Peyer's patch (tissue), 4 donors: ENCODE data around the gene GLIS1. TPM values are rescaled to one million over a fixed set of nuclear protein-coding genes. Genes with fewer than 3 reads are reported as not detected.

ENCODE experiments used
- DNase-seq, 3 donors: peaks; one replicate each; pipeline ENCODE4 v3.0.0-alpha.2; 2017 to 2019
- H3K27ac ChIP-seq, 4 donors: fragments of 200-600 bp; sonication (generic); one replicate each; pipeline ENCODE4 v1.5.1; 2016 to 2019
- H3K27me3 ChIP-seq, 2 donors: fragments of 200-600 bp; sonication (generic); one replicate each; pipeline ENCODE4 v1.5.1; 2019
- H3K36me3 ChIP-seq, 3 donors: fragments of 200-600 bp; sonication (generic); one replicate each; pipeline ENCODE4 v1.5.1; 2016 to 2019
- H3K4me1 ChIP-seq, 4 donors: fragments of 200-600 bp; sonication (generic); one replicate each; pipeline ENCODE4 v1.5.1; 2016 to 2019
- H3K4me3 ChIP-seq, 4 donors: fragments of 200-600 bp; sonication (generic); 1 replicate in 3 of 4; 2 replicates in 1 of 4; pipeline ENCODE4 v1.5.1; 2016 to 2019; ENCODE audit warnings: mild to moderate bottlenecking in 1 of 4
- H3K9me3 ChIP-seq, 4 donors: fragments of 200-600 bp; sonication (generic); one replicate each; pipeline ENCODE4 v1.5.1; 2016 to 2019; ENCODE audit warnings: mild to moderate bottlenecking in 1 of 4
- CTCF ChIP-seq, 6 experiments: fragments of 450-650 bp in 4 of 6; fragments of 200-600 bp in 2 of 6; sonication (generic) in 1 of 6; IDR thresholded peaks; one replicate each; pipeline ENCODE4 v1.5.1; 2017 to 2019; ENCODE audit warnings: antibody characterized with exemption in 6 of 6, mild to moderate bottlenecking in 3 of 6, moderate library complexity in 1 of 6
- POLR2A ChIP-seq, 2 donors: fragments of 450-650 bp; IDR thresholded peaks; one replicate each; pipeline ENCODE4 v1.5.1; 2017; ENCODE audit warnings: antibody characterized with exemption in 2 of 2, mild to moderate bottlenecking in 2 of 2, moderate library complexity in 2 of 2
- total RNA-seq, 4 donors: library from RNA; depleted of rRNA; stranded (reverse); fragments of >200 nt; gene quantifications; one replicate each; pipeline ENCODE4 v1.1.0, GENCODE V29; 2016

The GLIS1 gene
- total RNA-seq, 4 donors from 2014 or later: 0.54 to 1.7 (median 0.66) TPM; not detected in 1

- H3K27me3 ChIP-seq: no peaks in the 10 kb centered on the region
- H3K27ac ChIP-seq: no peak overlapping the region
- no peak for DNase-seq
- no peaks in the 10 kb centered on the region for H3K9me3 ChIP-seq
- H3K4me1 ChIP-seq: peaks cover 0 to 10% (median 0%) of the 10 kb centered on the region in 4 donors
- no peaks in the 10 kb centered on the region for H3K36me3 ChIP-seq
- TF ChIP-seq CTCF (IDR thresholded peaks at IDR 0.05): no peak
- no peak for TF ChIP-seq POLR2A (IDR thresholded peaks at IDR 0.05)
- no peak overlapping the region for H3K4me3 ChIP-seq
Observed at GRCh38 chr1:53521924-53522552, 216.9 kb downstream of the GLIS1 start.

GRCh38 chr1:53520481-53520880, 218.5 kb downstream of the GLIS1 start:
- Histone ChIP-seq H3K27ac (no peak overlapping the region), H3K27me3 (no peaks in the 10 kb centered on the region), H3K4me1 (no peaks in the 10 kb centered on the region), H3K9me3 (no peaks in the 10 kb centered on the region), H3K4me3 (no peak overlapping the region), H3K36me3 (no peaks in the 10 kb centered on the region)
- TF ChIP-seq POLR2A (IDR thresholded peaks at IDR 0.05) (no peak), CTCF (IDR thresholded peaks at IDR 0.05) (no peak)
- DNase-seq: no peak

GRCh38 chr1:53519421-53519820, 219.5 kb downstream of the GLIS1 start:
- Histone ChIP-seq H3K4me3 (no peak overlapping the region), H3K9me3 (no peaks in the 10 kb centered on the region), H3K4me1 (no peaks in the 10 kb centered on the region), H3K36me3 (no peaks in the 10 kb centered on the region), H3K27ac (no peak overlapping the region), H3K27me3 (no peaks in the 10 kb centered on the region)
- TF ChIP-seq CTCF (IDR thresholded peaks at IDR 0.05) (no peak), POLR2A (IDR thresholded peaks at IDR 0.05) (no peak)
- no peak for DNase-seq

- H3K9me3 ChIP-seq: no peaks in the 10 kb centered on the region
- H3K36me3 ChIP-seq: no peaks in the 10 kb centered on the region
- no peak overlapping the region for H3K4me3 ChIP-seq
- H3K27me3 ChIP-seq: no peaks in the 10 kb centered on the region
- TF ChIP-seq POLR2A (IDR thresholded peaks at IDR 0.05): no peak
- no peak for TF ChIP-seq CTCF (IDR thresholded peaks at IDR 0.05)
- H3K27ac ChIP-seq: no peak overlapping the region
- no peaks in the 10 kb centered on the region for H3K4me1 ChIP-seq
- no peak for DNase-seq
Observed at GRCh38 chr1:53518775-53519174, 220.2 kb downstream of the GLIS1 start.

GRCh38 chr1:53517821-53518352, 221.1 kb downstream of the GLIS1 start:
- H3K27me3 ChIP-seq: no peaks in the 10 kb centered on the region
- no peak overlapping the region for H3K4me3 ChIP-seq
- no peaks in the 10 kb centered on the region for H3K36me3 ChIP-seq
- DNase-seq: no peak
- no peaks in the 10 kb centered on the region for H3K4me1 ChIP-seq
- no peaks in the 10 kb centered on the region for H3K9me3 ChIP-seq
- no peak for TF ChIP-seq POLR2A (IDR thresholded peaks at IDR 0.05)
- TF ChIP-seq CTCF (IDR thresholded peaks at IDR 0.05): no peak
- H3K27ac ChIP-seq: no peak overlapping the region
